Measurements from ENCODE around the gene CERS6. TPM values are rescaled to one million over a fixed set of nuclear protein-coding genes. Genes with fewer than 3 reads are reported as not detected.

The CERS6 gene
- total RNA-seq, 4 donors from 2014 or later, result 53.7 to 78.3 (median 63.8) TPM

DNA sequence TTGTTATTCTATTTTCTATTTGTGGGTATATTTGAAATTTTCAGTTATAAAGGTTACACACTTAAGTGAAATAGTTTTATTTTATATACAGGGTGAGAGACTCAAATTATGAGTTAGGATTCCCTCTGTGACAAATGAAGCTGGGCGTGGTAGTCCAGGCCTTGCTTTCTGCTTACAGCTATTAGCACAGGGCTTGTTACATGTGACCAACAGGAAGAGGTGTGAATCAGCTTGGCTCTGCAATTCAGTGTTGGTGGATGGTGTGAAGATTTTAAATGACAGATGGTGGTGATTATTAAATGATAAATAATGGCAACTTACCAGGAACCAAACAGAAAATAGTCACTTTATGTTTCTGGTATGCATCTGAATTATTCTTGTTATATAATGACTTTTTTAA is 282.0 kb downstream of the CERS6 start:
- 66 to 68% methylated on average over 1 of the region's 1 CpG for WGBS, 2 donors
- no peak for TF ChIP-seq POLR2A (IDR thresholded peaks at IDR 0.05)
- TF ChIP-seq CTCF (IDR thresholded peaks at IDR 0.05), result no peak
- intact Hi-C loops (cut with DNase I; ENCODE audit: low total_unique reads), result no loop called here
- no peak overlapping the region for H3K4me3 ChIP-seq (ENCODE audit: low read depth, poor library complexity, severe bottlenecking)
- no peak for DNase-seq (ENCODE audit: low spot score in 2 of 2)

DNA sequence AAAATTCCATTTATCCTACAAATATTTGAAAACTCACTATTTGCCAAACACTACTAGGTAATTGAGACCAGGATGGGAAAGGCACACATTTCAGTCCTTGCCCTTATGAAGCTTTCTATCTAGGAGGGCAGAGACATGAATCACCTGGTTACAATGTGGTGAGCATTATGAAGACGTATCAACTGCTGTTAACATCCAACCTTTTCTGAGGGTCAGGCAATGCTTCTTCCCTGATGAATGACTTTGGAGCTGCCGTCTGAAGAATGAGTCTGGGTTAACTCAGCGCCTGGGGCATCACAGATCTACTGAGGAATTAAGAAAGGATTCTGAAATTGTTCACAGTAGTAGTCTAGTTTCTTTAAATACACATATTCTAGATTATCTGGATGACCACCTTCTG is 284.3 kb downstream of the CERS6 start:
- 89 to 98% methylated on average over 3 of the region's 3 CpGs for WGBS, 2 donors
- DNase-seq (ENCODE audit: low spot score in 2 of 2), result no peak
- no peak for TF ChIP-seq POLR2A (IDR thresholded peaks at IDR 0.05)
- no peak for TF ChIP-seq CTCF (IDR thresholded peaks at IDR 0.05)
- H3K4me3 ChIP-seq (ENCODE audit: low read depth, poor library complexity, severe bottlenecking), result no peak overlapping the region
- intact Hi-C loops (cut with DNase I; ENCODE audit: low total_unique reads), result no loop called here

DNA sequence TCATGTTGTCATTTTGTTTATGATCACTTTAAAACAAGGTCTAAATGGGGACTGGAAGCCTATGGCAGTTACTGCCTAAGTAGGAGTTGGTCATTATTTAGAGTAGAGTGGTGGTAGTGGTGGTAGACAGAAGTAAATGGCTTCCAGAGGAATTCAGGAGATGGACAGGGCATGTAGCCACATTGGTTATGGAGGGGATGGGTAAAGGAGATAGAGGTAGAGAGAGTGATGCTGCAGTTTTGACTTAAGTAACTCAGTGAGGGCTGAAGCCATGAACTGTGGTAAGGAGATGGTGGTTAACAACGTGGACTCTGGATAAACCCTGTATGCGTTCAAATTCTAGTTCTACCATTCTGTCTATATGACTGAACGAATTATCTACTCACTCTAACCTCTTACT is 284.7 kb downstream of the CERS6 start:
- intact Hi-C loops (cut with DNase I; ENCODE audit: low total_unique reads), result no loop called here
- H3K4me3 ChIP-seq (ENCODE audit: low read depth, poor library complexity, severe bottlenecking), result no peak overlapping the region
- whole genome bisulfite sequencing, 2 donors, result 65 to 77% methylated on average over 3 of the region's 3 CpGs
- no peak for DNase-seq (ENCODE audit: low spot score in 2 of 2)
- TF ChIP-seq POLR2A (IDR thresholded peaks at IDR 0.05) (no peak), CTCF (IDR thresholded peaks at IDR 0.05) (no peak)

DNA sequence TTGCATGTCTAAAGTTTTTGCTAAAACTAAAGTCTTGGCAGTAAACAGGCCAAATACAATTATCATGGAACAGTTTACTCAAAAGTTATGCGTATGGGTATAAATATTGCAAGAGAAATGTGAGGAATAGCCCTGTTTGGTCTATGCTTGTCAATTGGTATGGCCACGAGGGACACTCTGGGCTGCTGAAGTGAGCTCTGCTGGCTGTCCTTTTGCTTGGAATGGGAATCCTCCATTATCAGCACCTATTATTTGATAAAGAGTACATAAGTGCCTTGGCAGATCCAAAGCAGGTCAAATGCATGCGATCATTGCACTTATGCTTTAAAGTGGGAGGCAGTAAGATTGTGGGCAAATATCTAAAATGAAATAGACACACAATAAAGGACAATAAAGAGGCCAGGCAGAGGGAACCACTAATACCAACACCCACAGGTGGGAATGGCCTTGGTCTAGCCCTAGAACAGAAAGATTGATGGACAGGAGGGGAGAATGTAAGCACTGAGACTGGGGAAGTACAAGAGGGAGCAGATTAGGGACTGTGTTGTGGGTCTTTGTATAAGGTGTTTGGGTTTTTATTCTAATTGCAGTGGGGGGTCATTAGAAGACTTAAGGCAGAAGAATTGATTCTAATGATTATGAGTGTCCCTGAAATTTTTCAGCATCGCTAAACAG is 286.3 kb downstream of the CERS6 start:
- intact Hi-C loops (cut with DNase I; ENCODE audit: low total_unique reads), result no loop called here
- DNase-seq (ENCODE audit: low spot score in 2 of 2), result no peak
- WGBS, 2 donors, result 92 to 94% methylated on average over 4 of the region's 4 CpGs
- H3K4me3 ChIP-seq (ENCODE audit: low read depth, poor library complexity, severe bottlenecking), result no peak overlapping the region
- TF ChIP-seq CTCF (IDR thresholded peaks at IDR 0.05) (no peak), POLR2A (IDR thresholded peaks at IDR 0.05) (no peak)

DNA sequence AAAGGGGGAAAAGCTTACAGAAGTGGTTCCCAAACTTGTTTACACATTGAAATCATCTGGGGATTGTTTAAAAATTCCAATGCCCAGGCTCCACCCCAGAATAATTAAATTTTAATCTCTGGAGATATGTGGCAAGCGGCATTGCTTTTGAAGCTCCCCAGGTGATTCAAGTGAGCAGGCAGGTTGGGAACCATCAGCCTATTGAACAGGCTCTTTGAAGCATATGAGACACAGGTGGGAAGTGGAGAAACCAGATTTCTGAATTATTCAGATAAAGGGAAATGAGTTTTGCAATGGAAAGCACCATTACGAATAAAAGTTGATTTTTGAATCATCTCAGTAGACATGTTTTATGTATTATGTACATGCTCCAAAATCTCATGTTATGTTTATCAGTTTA is 288.8 kb downstream of the CERS6 start:
- no peak for DNase-seq (ENCODE audit: low spot score in 2 of 2)
- WGBS, 2 donors, result 79% methylated on average over 2 of the region's 2 CpGs
- intact Hi-C loops (cut with DNase I; ENCODE audit: low total_unique reads), result no loop called here
- no peak overlapping the region for H3K4me3 ChIP-seq (ENCODE audit: low read depth, poor library complexity, severe bottlenecking)
- TF ChIP-seq CTCF (IDR thresholded peaks at IDR 0.05) (no peak), POLR2A (IDR thresholded peaks at IDR 0.05) (no peak)

- DNase-seq (ENCODE audit: low spot score in 2 of 2), result no peak
- H3K4me3 ChIP-seq (ENCODE audit: low read depth, poor library complexity, severe bottlenecking), result no peak overlapping the region
- no peak for TF ChIP-seq POLR2A (IDR thresholded peaks at IDR 0.05)
- TF ChIP-seq CTCF (IDR thresholded peaks at IDR 0.05), result no peak
- 81 to 82% methylated on average over 5 of the region's 5 CpGs for WGBS, 2 donors
- intact Hi-C loops (cut with DNase I; ENCODE audit: low total_unique reads), result no loop called here
Measured at GRCh38 chr2:168748461-168748860, 292.4 kb downstream of the CERS6 start.
